Naive B cell (primary cell): ENCODE measurements around the gene TUG1. TPM values are rescaled to one million over a fixed set of nuclear protein-coding genes. Genes with fewer than 3 reads are reported as not detected.

Experiments used
- ATAC-seq, 2 donors: fragments of 150-1000 bp; cut with Tn5 transposase; 2 replicates each; pipeline ENCODE4 v1.10.0; 2021; ENCODE audit warnings: low read depth in 2 of 2, mild to moderate bottlenecking in 2 of 2, moderate library complexity in 2 of 2
- DNase-seq: peaks from one replicate; pipeline ENCODE4 v3.0.0; 2022
- H3K27ac Mint-ChIP-seq, 6 donors: one replicate each; pipeline ENCODE4 v1.8.0; 2020 to 2022; ENCODE audit warnings: mild to moderate bottlenecking in 6 of 6, mixed read lengths in 6 of 6, moderate library complexity in 5 of 6, inconsistent platforms in 2 of 6
- H3K27me3 Mint-ChIP-seq, 3 donors: one replicate each; pipeline ENCODE4 v1.8.0; 2021 to 2022; ENCODE audit warnings: mixed read lengths in 3 of 3, mild to moderate bottlenecking in 1 of 3
- H3K36me3 Mint-ChIP-seq, 2 donors: one replicate each; pipeline ENCODE4 v1.8.0; 2020 to 2022; ENCODE audit warnings: mixed read lengths in 2 of 2, inconsistent platforms in 1 of 2, mild to moderate bottlenecking in 1 of 2
- H3K4me1 Mint-ChIP-seq, 3 donors: one replicate each; pipeline ENCODE4 v1.8.0; 2020 to 2022; ENCODE audit warnings: mixed read lengths in 3 of 3, inconsistent platforms in 1 of 3, mild to moderate bottlenecking in 1 of 3, moderate library complexity in 1 of 3
- H3K4me3 Mint-ChIP-seq, 8 donors: one replicate each; pipeline ENCODE4 v1.8.0; 2020 to 2022; ENCODE audit warnings: mild to moderate bottlenecking in 8 of 8, mixed read lengths in 8 of 8, moderate library complexity in 8 of 8, inconsistent platforms in 2 of 8
- H3K9me3 Mint-ChIP-seq, 7 donors: one replicate each; pipeline ENCODE4 v1.8.0; 2020 to 2022; ENCODE audit warnings: mixed read lengths in 7 of 7, mild to moderate bottlenecking in 5 of 7, inconsistent platforms in 2 of 7, moderate library complexity in 1 of 7
- polyA plus RNA-seq, 6 donors: library from polyadenylated mRNA; unstranded; fragments of 300-500 nt; fragmentation: Illumina TruSeq; gene quantifications; one replicate each; pipeline ENCODE4 v1.2.3, GENCODE V29; 2021; ENCODE audit warnings: low read depth in 6 of 6

TUG1 gene
- polyA plus RNA-seq, 6 donors from 2014 or later: 8.1 to 30.7 (median 21.5) TPM

DNA sequence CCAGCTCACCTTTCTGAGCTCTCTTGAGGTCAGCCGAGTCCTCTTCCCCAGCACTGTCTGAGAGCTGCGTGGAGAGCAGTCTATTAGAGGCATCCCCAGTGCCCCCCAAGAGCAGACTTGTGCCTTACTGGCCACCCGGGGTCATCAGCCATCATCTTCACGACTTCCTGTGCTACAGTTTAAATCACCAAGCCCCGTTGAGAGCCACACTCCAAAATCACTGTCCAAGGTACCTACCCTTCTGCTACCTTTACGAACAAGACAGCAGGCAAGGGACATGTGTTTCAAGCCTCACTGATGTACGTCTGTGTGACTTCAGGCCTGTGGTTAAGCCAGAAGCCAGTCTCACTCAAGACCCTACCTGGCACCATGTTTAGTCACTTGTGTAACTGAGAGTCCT, 35.6 kb upstream of the TUG1 start:
- Mint-ChIP-seq H3K36me3 (peaks cover 44 to 60% of the 10 kb centered on the region in 2 donors), H3K27ac (no peak overlapping the region), H3K27me3 (no peaks in the 10 kb centered on the region), H3K4me3 (no peak overlapping the region), H3K9me3 (no peaks in the 10 kb centered on the region), H3K4me1 (peaks cover 0 to 7% (median 0%) of the 10 kb centered on the region in 3 donors)
- DNase-seq: no peak
- no peak for ATAC-seq

DNA sequence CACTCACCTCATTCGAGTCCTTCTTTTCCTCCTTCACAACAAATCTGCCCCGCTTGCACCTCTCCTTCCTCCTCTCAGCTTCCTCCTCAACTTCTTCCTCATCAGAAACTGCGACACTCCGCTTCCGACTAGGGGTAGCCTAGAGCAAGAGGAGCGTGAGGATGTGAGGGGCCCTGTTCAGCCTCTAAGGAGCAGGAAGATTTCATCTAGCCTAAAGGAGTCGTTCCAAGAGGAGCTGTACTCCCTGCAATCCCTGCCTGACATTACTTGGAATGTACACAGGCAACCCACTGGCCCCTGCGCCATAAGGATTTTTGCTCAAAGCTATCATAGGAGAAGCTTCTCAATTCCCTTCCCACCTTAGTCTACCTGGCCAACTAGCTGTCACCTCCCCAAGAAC, 35.0 kb upstream of the TUG1 start:
- Mint-ChIP-seq H3K4me1 (peaks cover 0 to 7% (median 0%) of the 10 kb centered on the region in 3 donors), H3K9me3 (no peaks in the 10 kb centered on the region), H3K27me3 (no peaks in the 10 kb centered on the region), H3K4me3 (no peak overlapping the region), H3K36me3 (peaks cover 44 to 63% of the 10 kb centered on the region in 2 donors), H3K27ac (peak overlapping the region in 1 of 6 donors; percentile 28)
- DNase-seq (no peak), ATAC-seq (no peak)

DNA sequence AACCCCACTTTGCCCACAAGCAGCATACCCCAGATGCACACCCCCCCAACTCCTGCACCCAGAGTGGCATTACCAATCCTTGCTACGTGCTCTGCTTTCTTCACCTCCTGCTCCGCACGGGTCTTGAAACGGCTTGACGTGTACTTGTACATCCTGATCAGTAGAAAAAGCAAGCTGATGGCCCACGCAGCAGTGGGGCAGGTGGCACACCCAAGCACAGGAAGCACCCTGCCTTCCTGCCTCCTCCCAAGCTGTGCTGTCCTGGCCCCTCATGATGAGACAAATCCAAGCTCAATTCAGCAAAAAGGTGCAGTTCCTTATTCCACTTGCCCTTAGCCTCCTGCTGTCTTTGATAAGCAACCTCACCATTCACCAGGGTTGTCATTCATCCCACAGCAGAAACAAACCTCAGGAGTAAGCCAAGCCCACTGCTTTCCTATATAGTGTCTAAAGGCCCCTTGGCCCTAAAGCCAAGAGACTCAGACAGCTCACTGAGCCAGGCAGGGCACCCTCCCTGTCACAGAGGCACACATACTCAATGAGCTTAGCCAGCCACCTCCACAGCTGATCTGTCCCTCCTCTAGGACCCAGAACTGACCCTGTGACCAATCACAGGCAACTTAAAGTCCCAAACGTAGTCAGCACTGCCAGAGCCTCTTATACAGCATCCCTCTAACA, 28.2 kb upstream of the TUG1 start:
- H3K36me3 Mint-ChIP-seq: peaks cover 34 to 61% of the 10 kb centered on the region in 2 donors

DNA sequence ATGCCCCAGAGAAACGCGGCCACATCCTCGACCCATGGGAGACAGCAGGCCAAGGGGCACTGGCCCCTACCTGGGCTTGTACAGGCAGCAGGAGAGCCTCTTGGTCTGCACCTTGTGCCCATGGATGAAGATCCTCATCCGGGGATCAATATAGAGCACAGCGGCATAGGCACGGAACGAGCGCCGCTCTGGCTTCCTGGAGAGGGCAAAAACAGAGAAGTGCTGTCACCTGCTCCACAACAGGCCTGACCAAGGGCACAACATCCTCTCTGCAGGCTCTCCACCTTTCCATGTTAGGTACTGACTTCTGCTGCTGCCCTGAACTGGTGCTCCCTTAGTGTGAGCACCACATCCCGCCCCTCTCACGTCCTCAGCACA, 27.7 kb upstream of the TUG1 start:
- Mint-ChIP-seq H3K4me3 (no peak overlapping the region), H3K36me3 (peaks cover 37 to 62% of the 10 kb centered on the region in 2 donors), H3K4me1 (peaks cover 0 to 5% (median 0%) of the 10 kb centered on the region in 3 donors), H3K27ac (no peak overlapping the region), H3K27me3 (no peaks in the 10 kb centered on the region), H3K9me3 (no peaks in the 10 kb centered on the region)
- ATAC-seq (no peak), DNase-seq (no peak)

More for the DNA sequence above, 28.2 kb upstream of the TUG1 start:
- H3K4me1 Mint-ChIP-seq: peaks cover 0 to 5% (median 0%) of the 10 kb centered on the region in 3 donors
- H3K4me3 Mint-ChIP-seq: peak overlapping the region in 2 of 8 donors; percentile 16 to 23
- peak overlapping the region in 2 of 6 donors; percentile 11 to 14 for H3K27ac Mint-ChIP-seq
- H3K27me3 Mint-ChIP-seq: no peaks in the 10 kb centered on the region
- DNase-seq: no peak
- no peaks in the 10 kb centered on the region for H3K9me3 Mint-ChIP-seq
- ATAC-seq: no peak

DNA sequence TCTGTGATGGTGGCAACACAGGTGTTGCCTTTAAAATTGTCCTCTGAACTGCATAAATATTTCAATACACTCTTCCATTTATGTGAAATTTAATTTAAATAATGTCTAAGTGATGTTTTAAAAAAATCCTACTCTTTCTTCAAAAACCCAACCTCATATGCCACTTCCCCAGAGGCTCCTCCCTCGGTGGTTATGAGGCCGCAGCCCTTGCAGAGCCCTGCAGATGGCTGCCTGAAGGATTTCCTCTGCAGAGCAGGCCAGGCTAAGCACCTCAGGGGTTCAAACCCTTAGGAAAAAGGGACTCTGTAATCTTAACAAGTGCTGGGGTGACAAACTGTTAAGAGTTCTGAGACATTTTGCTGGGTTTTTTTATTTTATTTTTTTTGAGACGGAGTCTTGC, 25.7 kb upstream of the TUG1 start:
- peaks cover 0 to 5% (median 0%) of the 10 kb centered on the region in 3 donors for H3K4me1 Mint-ChIP-seq
- no peaks in the 10 kb centered on the region for H3K9me3 Mint-ChIP-seq
- DNase-seq: no peak
- H3K36me3 Mint-ChIP-seq: peaks cover 25 to 55% of the 10 kb centered on the region in 2 donors
- ATAC-seq: no peak
- H3K27ac Mint-ChIP-seq: peak overlapping the region in 1 of 6 donors; percentile 37
- no peak overlapping the region for H3K4me3 Mint-ChIP-seq
- no peaks in the 10 kb centered on the region for H3K27me3 Mint-ChIP-seq

DNA sequence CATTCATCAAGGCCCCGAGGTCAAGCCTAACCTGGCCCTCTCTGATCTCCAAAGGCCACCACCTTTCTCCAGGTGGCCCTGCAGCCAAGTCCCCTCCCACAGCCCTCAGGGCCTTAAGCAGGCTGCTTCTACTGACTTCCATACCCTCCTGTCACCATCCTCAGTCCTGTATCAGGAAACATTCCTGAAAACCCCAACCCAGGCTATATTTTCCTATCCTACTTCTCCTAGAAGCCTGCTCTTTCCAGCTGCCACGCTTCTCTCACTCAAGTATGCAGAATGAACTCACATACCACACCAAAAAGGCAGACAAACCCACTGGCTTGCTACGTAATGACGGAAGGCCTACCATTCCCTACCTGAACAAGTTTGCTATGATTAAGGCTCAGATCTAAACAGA, 24.1 kb upstream of the TUG1 start:
- H3K4me3 Mint-ChIP-seq: no peak overlapping the region
- ATAC-seq (no peak), DNase-seq (no peak)
- H3K9me3 Mint-ChIP-seq: no peaks in the 10 kb centered on the region
- H3K27me3 Mint-ChIP-seq: no peaks in the 10 kb centered on the region
- peak overlapping the region in 3 of 6 donors; percentile 19 to 65 (median 33) for H3K27ac Mint-ChIP-seq
- H3K36me3 Mint-ChIP-seq: peaks cover 25 to 45% of the 10 kb centered on the region in 2 donors
- H3K4me1 Mint-ChIP-seq: peaks cover 0 to 5% (median 0%) of the 10 kb centered on the region in 3 donors

DNA sequence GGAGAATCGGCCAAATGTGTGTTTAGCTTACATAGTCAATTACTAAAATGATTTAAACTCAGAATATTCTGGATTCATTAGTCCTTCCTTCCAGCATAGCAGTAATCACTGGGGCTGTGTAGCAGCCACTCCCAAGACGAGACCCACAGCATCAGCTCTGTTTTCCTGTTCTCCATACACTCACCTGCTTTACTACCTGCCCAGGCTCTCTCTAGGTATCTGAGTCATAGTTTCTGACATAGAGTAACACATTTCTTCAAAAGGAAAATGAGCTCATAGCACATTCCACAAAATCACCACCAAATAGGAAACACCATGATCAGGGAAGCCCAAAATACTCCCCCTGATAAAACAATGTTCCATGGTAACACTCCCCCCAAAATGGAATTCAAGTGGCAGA, 23.4 kb upstream of the TUG1 start:
- H3K27ac Mint-ChIP-seq: peak overlapping the region in 3 of 6 donors; percentile 32 to 63 (median 57)
- H3K4me3 Mint-ChIP-seq: no peak overlapping the region
- no peaks in the 10 kb centered on the region for H3K27me3 Mint-ChIP-seq

DNA sequence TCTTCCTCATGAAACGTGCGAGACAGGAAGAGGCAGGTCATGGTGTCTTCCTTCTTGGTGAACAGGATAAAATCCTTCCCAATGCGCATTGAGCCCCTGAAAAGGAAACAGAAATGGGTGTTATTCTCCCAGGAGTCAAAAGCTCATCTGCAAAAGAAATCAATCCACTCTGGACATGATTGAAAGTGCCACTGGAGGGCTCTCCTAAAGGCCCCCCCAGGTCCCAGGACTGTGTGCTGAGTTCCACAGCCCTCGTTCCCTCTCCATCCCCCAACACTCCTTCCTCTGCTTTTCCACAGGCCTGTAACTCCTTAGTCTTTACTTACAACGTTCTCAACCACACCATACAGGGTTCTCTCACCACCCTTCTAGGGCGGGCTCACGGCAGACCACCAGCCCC, 22.7 kb upstream of the TUG1 start:
- Mint-ChIP-seq H3K9me3 (no peaks in the 10 kb centered on the region), H3K36me3 (peaks cover 25 to 36% of the 10 kb centered on the region in 2 donors), H3K27ac (peak overlapping the region in 1 of 6 donors; percentile 75), H3K4me3 (no peak overlapping the region), H3K27me3 (no peaks in the 10 kb centered on the region), H3K4me1 (peaks cover 0 to 5% (median 0%) of the 10 kb centered on the region in 3 donors)
- DNase-seq (no peak), ATAC-seq (no peak)

More for the DNA sequence above, 23.4 kb upstream of the TUG1 start:
- Mint-ChIP-seq H3K4me1 (peaks cover 0 to 5% (median 0%) of the 10 kb centered on the region in 3 donors), H3K36me3 (peaks cover 25 to 43% of the 10 kb centered on the region in 2 donors), H3K9me3 (no peaks in the 10 kb centered on the region)
- no peak for ATAC-seq
- no peak for DNase-seq

DNA sequence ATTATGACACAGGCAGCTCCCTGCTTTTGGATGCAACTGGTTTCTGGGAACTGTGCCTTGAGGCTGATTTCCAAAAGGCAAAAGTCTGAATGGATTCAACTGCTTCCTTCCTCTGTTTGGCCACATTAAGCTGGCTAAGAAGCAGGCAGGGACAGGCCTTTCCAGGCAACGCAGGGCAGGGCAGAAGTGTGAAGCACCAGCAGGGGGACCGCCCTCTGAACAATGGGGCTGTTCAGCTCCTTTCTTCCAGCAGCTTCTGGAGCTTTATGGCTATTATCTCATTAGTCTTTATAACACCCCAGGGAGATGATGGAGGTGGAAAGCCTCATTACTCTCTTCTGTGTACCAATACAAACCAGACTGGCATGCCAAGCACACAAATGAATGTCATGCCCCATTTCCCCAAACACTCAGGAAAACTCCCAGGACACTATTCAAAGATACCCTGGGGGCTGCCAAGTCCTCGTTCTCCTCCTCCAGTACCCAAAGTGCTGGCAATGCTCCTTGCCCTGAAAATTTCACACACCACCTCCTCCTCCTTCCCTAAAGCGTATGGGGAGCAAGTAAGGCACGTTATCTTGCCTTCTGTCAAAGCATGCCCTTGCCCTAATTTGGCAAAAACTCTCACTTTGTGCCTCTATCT, 21.8 kb upstream of the TUG1 start:
- ATAC-seq: no peak
- Mint-ChIP-seq H3K4me1 (peaks cover 0 to 5% (median 0%) of the 10 kb centered on the region in 3 donors), H3K27ac (no peak overlapping the region), H3K36me3 (peaks cover 20 to 28% of the 10 kb centered on the region in 2 donors), H3K27me3 (no peaks in the 10 kb centered on the region), H3K4me3 (no peak overlapping the region), H3K9me3 (no peaks in the 10 kb centered on the region)
- no peak for DNase-seq

DNA sequence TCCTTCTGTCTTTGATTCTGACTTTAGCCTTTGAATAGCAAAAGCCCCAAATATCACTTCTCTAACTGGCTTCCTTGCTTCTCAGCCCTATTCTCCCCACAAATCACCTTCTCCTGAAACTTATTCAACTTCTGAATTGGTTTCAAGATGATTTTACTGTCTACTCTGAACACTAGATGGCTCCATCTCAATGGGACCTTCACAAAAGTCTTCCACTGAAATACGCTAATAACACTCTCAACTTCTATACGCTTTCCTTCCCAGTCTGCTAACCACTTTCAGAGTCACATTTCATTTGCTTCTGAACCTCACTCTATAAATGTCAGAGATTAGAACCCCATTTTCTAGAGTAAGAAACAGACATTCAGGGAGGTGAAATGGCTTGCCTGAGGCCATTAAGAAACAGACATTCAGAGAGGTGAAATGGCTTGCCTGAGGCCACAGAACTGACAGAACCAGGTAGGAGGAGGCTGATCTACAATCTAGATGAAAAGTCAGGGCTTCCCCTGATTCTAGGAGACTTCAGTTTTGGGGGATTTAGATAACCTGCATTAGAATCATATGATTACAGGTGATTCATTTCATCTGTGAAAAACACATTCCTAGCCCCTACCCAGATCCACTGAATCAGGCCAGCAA, 21.1 kb upstream of the TUG1 start:
- Mint-ChIP-seq H3K36me3 (peaks cover 26 to 28% of the 10 kb centered on the region in 2 donors), H3K4me3 (no peak overlapping the region), H3K9me3 (no peaks in the 10 kb centered on the region), H3K27ac (no peak overlapping the region), H3K27me3 (no peaks in the 10 kb centered on the region), H3K4me1 (peaks cover 0 to 5% (median 0%) of the 10 kb centered on the region in 3 donors)
- peak in 1 of 2 donors; percentile 36 for ATAC-seq
- DNase-seq: no peak

DNA sequence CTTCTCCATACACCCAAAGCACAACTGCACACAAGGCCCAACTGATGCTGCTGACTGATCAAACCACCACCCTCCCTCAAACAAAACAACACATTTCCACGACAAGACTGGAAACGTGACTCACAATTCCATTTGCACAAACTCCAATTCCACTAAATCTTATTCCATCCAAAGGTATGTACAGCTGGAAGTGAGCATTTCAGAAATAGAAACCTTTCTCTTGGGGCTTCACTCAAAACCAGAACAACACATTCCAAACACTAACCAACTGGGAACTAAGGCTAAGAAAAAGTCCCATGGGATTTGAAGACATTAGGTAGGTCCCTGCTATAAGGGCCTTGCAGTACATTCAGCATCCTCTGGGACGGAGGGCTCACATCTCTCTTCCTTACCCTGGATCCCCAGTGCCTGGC, 20.1 kb upstream of the TUG1 start:
- Mint-ChIP-seq H3K36me3 (peaks cover 27 to 29% of the 10 kb centered on the region in 2 donors), H3K9me3 (no peaks in the 10 kb centered on the region), H3K4me1 (peaks cover 0 to 5% (median 0%) of the 10 kb centered on the region in 3 donors), H3K27ac (no peak overlapping the region), H3K27me3 (no peaks in the 10 kb centered on the region), H3K4me3 (no peak overlapping the region)
- DNase-seq (no peak), ATAC-seq (no peak)

DNA sequence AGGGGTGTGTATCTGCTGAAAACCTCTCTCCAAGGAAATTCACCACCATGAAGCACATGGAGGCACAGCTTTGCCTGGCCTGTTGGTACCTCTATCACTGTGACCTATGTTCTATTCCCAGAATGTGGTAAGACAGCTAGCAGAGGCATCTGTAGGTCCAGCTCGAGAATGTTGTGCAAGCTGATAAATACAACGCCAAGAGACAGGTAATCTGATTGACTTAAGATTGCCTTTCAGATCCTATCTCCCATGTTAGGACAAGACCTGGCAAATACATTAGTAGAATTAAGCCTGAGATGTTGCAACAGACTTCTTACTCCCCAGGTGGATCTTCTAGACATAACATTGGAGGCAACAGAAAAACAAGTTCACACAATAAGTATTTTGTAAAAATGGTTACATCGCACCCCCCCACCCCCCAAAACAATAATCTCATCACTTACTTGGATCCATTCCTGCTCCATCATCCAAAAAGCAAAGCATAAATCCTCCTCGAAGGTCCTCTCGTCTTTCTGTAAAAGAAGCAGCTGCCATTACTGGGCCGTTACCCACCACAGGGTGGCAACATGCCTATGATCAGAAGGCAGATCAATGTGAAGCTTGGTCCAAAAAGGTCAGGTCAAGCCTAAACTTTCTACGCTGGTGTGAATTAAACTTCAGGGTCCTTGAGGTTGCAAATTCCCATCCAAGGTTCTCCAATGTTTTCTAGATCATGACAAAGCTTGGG, 19.0 kb upstream of the TUG1 start:
- H3K4me3 Mint-ChIP-seq: no peak overlapping the region
- H3K4me1 Mint-ChIP-seq: no peaks in the 10 kb centered on the region
- no peak for DNase-seq
- ATAC-seq: no peak
- peaks cover 15 to 26% of the 10 kb centered on the region in 2 donors for H3K36me3 Mint-ChIP-seq
- no peaks in the 10 kb centered on the region for H3K9me3 Mint-ChIP-seq
- no peaks in the 10 kb centered on the region for H3K27me3 Mint-ChIP-seq
- H3K27ac Mint-ChIP-seq: no peak overlapping the region

DNA sequence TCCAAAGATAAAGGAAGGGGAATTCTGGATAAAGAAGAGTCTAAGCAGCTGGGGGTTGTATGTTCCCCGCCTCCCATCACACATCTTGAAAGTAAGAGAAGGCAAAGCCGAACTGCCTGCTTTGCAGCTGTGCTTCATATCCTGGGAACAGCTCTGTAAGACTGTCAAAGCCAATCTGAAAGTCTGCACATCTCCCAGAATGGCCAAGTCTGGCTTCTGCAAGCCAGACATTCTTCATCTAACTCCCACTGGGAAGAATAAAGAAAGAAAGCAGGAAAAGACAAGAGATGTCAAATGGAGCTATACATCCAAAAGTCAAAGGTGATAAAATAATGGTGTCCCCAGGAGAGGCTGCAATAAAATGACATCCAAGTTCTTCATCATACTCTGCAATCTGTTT, 15.9 kb upstream of the TUG1 start:
- no peak for ATAC-seq
- Mint-ChIP-seq H3K9me3 (no peaks in the 10 kb centered on the region), H3K4me3 (no peak overlapping the region), H3K36me3 (peaks cover 0 to 14% of the 10 kb centered on the region in 2 donors), H3K4me1 (no peaks in the 10 kb centered on the region), H3K27me3 (no peaks in the 10 kb centered on the region), H3K27ac (no peak overlapping the region)
- no peak for DNase-seq
